ENCODE measurements around the gene ELL. TPM values are rescaled to one million over a fixed set of nuclear protein-coding genes. Genes with fewer than 3 reads are reported as not detected.

ELL gene
- total and polyA plus RNA-seq, 9 of the 15 experiments (the other 6 are each of a cell fraction or from before 2014, with no cell fraction given): 0.24 to 22.5 (median 4.1) TPM

GRCh38 chr19:18429717-18430416 lies 92.0 kb downstream of the ELL start:
- no peak for FAIRE-seq
- peak overlapping the region; percentile 41; the same call in 1 of the 2 replicates for H3K4me3 ChIP-seq
- no TSS peak for BruUV-seq (replicated peaks)
- peak overlapping the region; percentile 85 for H3K27ac ChIP-seq (ENCODE audit: extremely low read depth, low read depth, low read length)
- ATAC-seq: no peak
- H4K20me1 ChIP-seq (replicated peaks; ENCODE audit: control insufficient read depth, insufficient read depth, low read length): peaks cover 9% of the 10 kb centered on the region; the same call in 1 of the 2 replicates
- intact Hi-C loops (cut with micrococcal nuclease) (no loop called here), in situ Hi-C loops (cut with MboI) (no loop called here)
- peaks cover 37 to 99% of the 10 kb centered on the region in 2 experiments for H3K4me1 ChIP-seq (replicated peaks in 1 of 2; ENCODE audit: control insufficient read depth in 2 of 2, insufficient read depth in 2 of 2, low read length in 2 of 2)
- ChIA-PET CTCF (ENCODE audit: low intra/inter-chr PET ratio) (no interaction called here), POLR2A (interaction anchor here (0.7 kb wide), 1 partner anchor 10 kb away, joined by 3 read pairs; no protein-coding TSS in a partner anchor)
- no peak for DNase-seq (ENCODE audit: extremely low read depth in 1 of 4, low spot score in 3 of 4)
- peaks cover 63% of the 10 kb centered on the region for H3K79me2 ChIP-seq (ENCODE audit: control insufficient read depth, insufficient read depth, low read length)
- no peaks in the 10 kb centered on the region for H3K27me3 ChIP-seq (ENCODE audit: control insufficient read depth in 2 of 2, insufficient read depth in 2 of 2, low read length in 2 of 2)
- peak overlapping the region; percentile 37 to 73 for H3K9ac ChIP-seq (ENCODE audit: insufficient read depth in 1 of 2, low read depth in 2 of 2, low read length in 2 of 2)
- no peak overlapping the region for H2AFZ ChIP-seq (ENCODE audit: low read depth, low read length)
- WGBS (ENCODE audit: insufficient coverage, low coverage, missing lambda C conversion rate): 46% methylated on average over 8 of the region's 13 CpGs
- TF ChIP-seq ERF (CRISPR knock-in tag; IDR thresholded peaks at IDR 0.05) (0 out of 2 replicates have a peak, but pooled peaks have one; percentile 12), BCOR (IDR thresholded peaks at IDR 0.05) (peak; percentile 74), ZBTB40 (IDR thresholded peaks at IDR 0.05) (no peak), ZBTB40 (CRISPR knock-in tag; IDR thresholded peaks at IDR 0.05) (no peak), POLR2G (IDR thresholded peaks at IDR 0.05; ENCODE audit: low read depth, low read length) (peak; percentile 17; the same call in 1 of the 2 replicates), POLR2AphosphoS2 (IDR thresholded peaks at IDR 0.05; ENCODE audit: low read length) (0 out of 2 replicates have a peak, but pooled peaks have one; percentile 4), ZFP36 (IDR thresholded peaks at IDR 0.05; ENCODE audit: low read depth, low read length, partially characterized antibody) (peak; percentile 94), ZBTB7A (IDR thresholded peaks at IDR 0.05; ENCODE audit: borderline replicate concordance, control insufficient read depth, low read depth, low read length) (peak; percentile 61; the same call in 1 of the 2 replicates), ZNF212 (CRISPR knock-in tag; IDR thresholded peaks at IDR 0.05) (no peak), PTBP1 (IDR thresholded peaks at IDR 0.05; ENCODE audit: low read depth, low read length) (peak; percentile 86; the same call in 1 of the 2 replicates), POLR2A (conservative IDR thresholded peaks at IDR 0.05) (0 out of 2 replicates have a peak, but pooled peaks have one; percentile 17), KDM1A (IDR thresholded peaks at IDR 0.05) (peak; percentile 47 to 75)
- peak overlapping the region; percentile 65 for H3K4me2 ChIP-seq (ENCODE audit: insufficient read depth, low read length)
- H3K9me3 ChIP-seq (replicated peaks; ENCODE audit: control insufficient read depth, insufficient read depth, low read depth, low read length): no peaks in the 10 kb centered on the region
- H3K9me1 ChIP-seq (ENCODE audit: control insufficient read depth, insufficient read depth, low read length): no peaks in the 10 kb centered on the region
- peaks cover 70% of the 10 kb centered on the region for H3K36me3 ChIP-seq (ENCODE audit: control insufficient read depth, insufficient read depth, low read length)
